ENCODE data around the gene CNTN2. TPM values are rescaled to one million over a fixed set of nuclear protein-coding genes. Genes with fewer than 3 reads are reported as not detected.

CNTN2 gene
- total and polyA plus RNA-seq, 2 of the 4 experiments (the other 2 are of a cell fraction), result not detected

- H3K9me1 ChIP-seq (ENCODE audit: insufficient read depth, low read length), result no peaks in the 10 kb centered on the region
- no peaks in the 10 kb centered on the region for H3K36me3 ChIP-seq (ENCODE audit: control insufficient read depth, insufficient read depth, low read length)
- H2BK15ac ChIP-seq (ENCODE audit: low read depth, low read length), result no peak overlapping the region
- no peaks in the 10 kb centered on the region for H3K79me1 ChIP-seq (ENCODE audit: low read depth in 1 of 2, low read length in 2 of 2)
- ChIA-PET CTCF (interaction anchor here (0.6 to 2.9 kb wide), 6 partner anchors 8 to 741 kb away, joined by 3 to 31 read pairs (median 7); no protein-coding TSS in a partner anchor), POLR2A (ENCODE audit: unreplicated experiment) (no interaction called here)
- ATAC-seq (ENCODE audit: low read depth), result no peak
- H3K4me2 ChIP-seq (ENCODE audit: low read depth, low read length), result no peak overlapping the region
- H3K4me3 ChIP-seq (ENCODE audit: insufficient read depth, low read depth, low read length), result no peak overlapping the region
- no peaks in the 10 kb centered on the region for H3K9me3 ChIP-seq (ENCODE audit: control insufficient read depth, insufficient read depth, low read length)
- no peak overlapping the region for H3K14ac ChIP-seq (replicated peaks; ENCODE audit: low read depth, low read length)
- WGBS, 2 experiments (ENCODE audit: extremely low coverage in 2 of 2, insufficient read length in 1 of 2), result no CpG with 5 or more reads among the region's 3 CpGs
- in situ Hi-C loops (cut with MboI; ENCODE audit: low sequenced_read_pairs) (loop anchor here (5.0 kb wide), 1 partner anchor 76 kb away; no protein-coding TSS in a partner anchor), intact Hi-C loops (cut with micrococcal nuclease) (no loop called here), dilution Hi-C loops (cut with HindIII; ENCODE audit: low sequenced_read_pairs, unreplicated experiment) (no loop called here)
- H3K23ac ChIP-seq (ENCODE audit: low read depth, low read length), result no peak overlapping the region
- H2AFZ ChIP-seq (replicated peaks; ENCODE audit: low read length, poor library complexity), result no peak overlapping the region
- no peaks in the 10 kb centered on the region for H4K20me1 ChIP-seq (ENCODE audit: insufficient read depth, low read length)
- H4K5ac ChIP-seq (ENCODE audit: low read depth, low read length), result no peak overlapping the region
- no peak overlapping the region for H4K91ac ChIP-seq (ENCODE audit: insufficient read depth, low read depth, low read length)
- no peak overlapping the region for H2BK20ac ChIP-seq (ENCODE audit: low read depth, low read length)
- no peak overlapping the region for H3K18ac ChIP-seq (ENCODE audit: low read depth, low read length)
- TF ChIP-seq CHD1 (IDR thresholded peaks at IDR 0.05; ENCODE audit: low read depth, low read length) (no peak), POLR2A (IDR thresholded peaks at IDR 0.05; ENCODE audit: low read depth, low read length) (no peak), BHLHE40 (IDR thresholded peaks at IDR 0.05; ENCODE audit: low read depth, low read length) (no peak), CEBPB (IDR thresholded peaks at IDR 0.05; ENCODE audit: low read depth, low read length) (no peak), CTCF (conservative IDR thresholded peaks at IDR 0.05; ENCODE audit: low read depth, low read length) (no peak), MAZ (IDR thresholded peaks at IDR 0.05; ENCODE audit: borderline replicate concordance, low read depth, low read length) (no peak), NFE2L2 (IDR thresholded peaks at IDR 0.05; ENCODE audit: low read depth, low read length) (no peak), FOS (IDR thresholded peaks at IDR 0.05; ENCODE audit: low read depth, low read length) (no peak), RFX5 (IDR thresholded peaks at IDR 0.05; ENCODE audit: low read depth, low read length) (no peak), MAFK (IDR thresholded peaks at IDR 0.05; ENCODE audit: low read depth, low read length) (no peak)
- no peak overlapping the region for H2AK9ac ChIP-seq (replicated peaks; ENCODE audit: low read depth, low read length, poor library complexity)
- no peak overlapping the region for H2BK5ac ChIP-seq (ENCODE audit: low read depth, low read length, poor library complexity, severe bottlenecking)
- H2AK5ac ChIP-seq (ENCODE audit: low read depth, low read length), result no peak overlapping the region
- H3K27ac ChIP-seq (ENCODE audit: insufficient read depth, low read length), result no peak overlapping the region
- DNase-seq, result no peak
- no peak overlapping the region for H3K9ac ChIP-seq (ENCODE audit: low read depth, low read length)
- H3K27me3 ChIP-seq (ENCODE audit: control insufficient read depth, insufficient read depth, low read length), result peaks cover 11% of the 10 kb centered on the region
- no peak overlapping the region for H4K8ac ChIP-seq (ENCODE audit: low read depth in 2 of 2, low read length in 2 of 2)
- no peak overlapping the region for H3K4ac ChIP-seq (ENCODE audit: low read depth, low read length)
- no peak overlapping the region for H3K56ac ChIP-seq (ENCODE audit: extremely low read depth, insufficient read depth, low read length)
- no peaks in the 10 kb centered on the region for H3K4me1 ChIP-seq (ENCODE audit: control insufficient read depth, insufficient read depth, low read length)
- H2BK120ac ChIP-seq (ENCODE audit: low read depth, low read length), result no peak overlapping the region
- no TSS peak for BruUV-seq (replicated peaks)
Measured at GRCh38 chr1:205062895-205063294, 19.9 kb downstream of the CNTN2 start.
